ENCODE data around the gene LGALS8.
"Not testable (repeated sequence)": the region's sequence is repeated elsewhere in the genome, so short reads cannot be mapped to it uniquely, and the experiment has no call there.

LGALS8 gene

GRCh38 chr1:236575523-236575922, 51.7 kb downstream of the LGALS8 start:
- H3K4me3 ChIP-seq (ENCODE audit: low read length): no peak overlapping the region
- TF ChIP-seq ZNF274 (IDR thresholded peaks at IDR 0.05; ENCODE audit: low read depth, low read length): no peak

- TF ChIP-seq ZNF274 (IDR thresholded peaks at IDR 0.05; ENCODE audit: low read depth, low read length): no peak
- H3K4me3 ChIP-seq (ENCODE audit: low read length): no peak overlapping the region
These were observed 52.2 kb downstream of the LGALS8 start for GRCh38 chr1:236576004-236576403.

GRCh38 chr1:236577041-236577440, 53.3 kb downstream of the LGALS8 start:
- H3K4me3 ChIP-seq (ENCODE audit: low read length): not testable (repeated sequence)

GRCh38 chr1:236578661-236579060, 54.9 kb downstream of the LGALS8 start:
- H3K4me3 ChIP-seq (ENCODE audit: low read length): no peak overlapping the region
- no peak for TF ChIP-seq ZNF274 (IDR thresholded peaks at IDR 0.05; ENCODE audit: low read depth, low read length)

- not testable (repeated sequence) for H3K4me3 ChIP-seq (ENCODE audit: low read length)
These were observed 56.6 kb downstream of the LGALS8 start for GRCh38 chr1:236580404-236580803.

GRCh38 chr1:236581528-236581927, 57.7 kb downstream of the LGALS8 start:
- TF ChIP-seq ZNF274 (IDR thresholded peaks at IDR 0.05; ENCODE audit: low read depth, low read length): no peak
- no peak overlapping the region for H3K4me3 ChIP-seq (ENCODE audit: low read length)

- H3K4me3 ChIP-seq (ENCODE audit: low read length): no peak overlapping the region
- TF ChIP-seq ZNF274 (IDR thresholded peaks at IDR 0.05; ENCODE audit: low read depth, low read length): no peak
These were observed 65.7 kb downstream of the LGALS8 start for GRCh38 chr1:236589531-236589930.

GRCh38 chr1:236590553-236591150, 66.9 kb downstream of the LGALS8 start:
- no peak for TF ChIP-seq ZNF274 (IDR thresholded peaks at IDR 0.05; ENCODE audit: low read depth, low read length)
- no peak overlapping the region for H3K4me3 ChIP-seq (ENCODE audit: low read length)

- TF ChIP-seq ZNF274 (IDR thresholded peaks at IDR 0.05; ENCODE audit: low read depth, low read length): no peak
- H3K4me3 ChIP-seq (ENCODE audit: low read length): no peak overlapping the region
These were observed 78.4 kb downstream of the LGALS8 start for GRCh38 chr1:236602171-236602570.
